ENCODE data around the gene GPD1.

GPD1 gene

DNA sequence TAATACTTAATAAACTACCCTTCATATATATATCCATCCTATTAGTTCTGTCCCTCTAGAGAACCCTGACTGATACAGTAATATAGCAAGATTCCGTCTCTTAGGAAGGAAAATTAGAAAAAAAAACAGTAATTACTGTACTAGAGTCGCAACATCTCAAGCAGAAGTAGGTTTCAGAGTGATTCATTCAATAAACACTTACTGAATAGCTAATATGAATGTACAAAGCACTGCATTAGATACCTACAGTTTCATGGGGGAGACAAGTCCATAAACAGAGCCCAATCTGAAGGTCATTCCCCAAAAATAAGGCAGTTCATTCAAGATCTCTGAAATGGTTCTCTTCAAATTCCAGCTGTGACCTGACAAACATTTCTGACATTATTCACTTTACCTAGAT is 53.5 kb downstream of the GPD1 start:
- peak overlapping the region; percentile 57 for H3K27ac Mint-ChIP-seq (ENCODE audit: low read depth)
- peaks cover 31% of the 10 kb centered on the region for H3K4me1 Mint-ChIP-seq
- H3K9me3 Mint-ChIP-seq: no peaks in the 10 kb centered on the region
- H3K27me3 Mint-ChIP-seq: no peaks in the 10 kb centered on the region
- H3K36me3 Mint-ChIP-seq (ENCODE audit: insufficient read depth): peaks cover 11% of the 10 kb centered on the region
- ATAC-seq (replicated peaks; ENCODE audit: extremely low read depth, poor library complexity, severe bottlenecking) (no peak), DNase-seq (ENCODE audit: low spot score in 2 of 2) (no peak)
- no peak overlapping the region for H3K4me3 Mint-ChIP-seq

DNA sequence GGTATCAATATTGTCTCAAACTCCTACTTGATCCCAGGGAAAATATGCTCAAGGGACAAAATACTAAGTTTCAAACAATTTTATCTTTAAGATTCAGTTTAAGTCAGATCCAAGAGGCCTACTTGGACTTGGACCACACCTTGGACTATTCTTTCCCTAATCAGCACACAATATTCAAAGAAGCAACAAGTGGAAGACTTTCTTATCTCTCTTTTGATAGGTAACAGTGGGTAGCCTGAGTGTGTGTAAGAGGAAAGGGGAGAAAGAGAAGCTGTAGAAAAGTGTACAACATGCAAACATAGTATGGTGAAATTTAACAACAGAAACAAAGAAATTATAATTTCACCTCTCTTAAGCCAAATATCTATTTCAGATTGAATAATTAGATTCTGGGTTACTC is 56.8 kb downstream of the GPD1 start:
- DNase-seq (ENCODE audit: low spot score in 2 of 2) (no peak), ATAC-seq (replicated peaks; ENCODE audit: extremely low read depth, poor library complexity, severe bottlenecking) (no peak)
- Mint-ChIP-seq H3K27ac (ENCODE audit: low read depth) (peak overlapping the region; percentile 80), H3K4me3 (no peak overlapping the region), H3K36me3 (ENCODE audit: insufficient read depth) (peaks cover 4% of the 10 kb centered on the region), H3K4me1 (peaks cover 38% of the 10 kb centered on the region), H3K9me3 (no peaks in the 10 kb centered on the region), H3K27me3 (no peaks in the 10 kb centered on the region)
